Kidney (tissue), 14 donors: ENCODE measurements around the gene NCOA1. TPM values are rescaled to one million over a fixed set of nuclear protein-coding genes. Genes with fewer than 3 reads are reported as not detected.

Source experiments
- DNase-seq, 5 donors: peaks; one replicate each; pipeline ENCODE4 v3.0.0-alpha.2; 2013 to 2020
- FAIRE-seq: peaks from 2 replicates; lab custom pipeline; 2012; peaks lifted over from hg19 to GRCh38; lab: Jason Lieb, UNC
- H3K27ac ChIP-seq, 2 donors: one replicate each; pipeline ENCODE4 v1.7.0; 2013; ENCODE audit warnings: low read depth in 2 of 2, low read length in 2 of 2, inconsistent platforms in 1 of 2
- H3K27me3 ChIP-seq: one replicate; pipeline ENCODE4 v1.7.1; 2013; ENCODE audit warnings: low read length, inconsistent platforms; ENCODE audit not compliant: control insufficient read depth, insufficient read depth
- H3K36me3 ChIP-seq, 3 donors: one replicate each; pipeline versions ENCODE4 v1.7.0 to v1.7.1; 2013; ENCODE audit warnings: low read length in 3 of 3, control low read depth in 1 of 3, inconsistent platforms in 1 of 3; ENCODE audit not compliant: insufficient read depth in 3 of 3, control insufficient read depth in 2 of 3
- H3K4me1 ChIP-seq, 3 donors: one replicate each; pipeline versions ENCODE4 v1.7.0 to v1.7.1; 2013; ENCODE audit warnings: low read length in 3 of 3, inconsistent platforms in 1 of 3, low read depth in 1 of 3; ENCODE audit not compliant: control insufficient read depth in 2 of 3, insufficient read depth in 2 of 3
- H3K4me3 ChIP-seq, 3 donors: one replicate each; pipeline versions ENCODE4 v1.7.0 to v1.8.1; 2013; ENCODE audit warnings: low read length in 3 of 3, control low read depth in 1 of 3, inconsistent platforms in 1 of 3
- H3K9ac ChIP-seq, 3 donors: one replicate each; pipeline versions ENCODE4 v1.7.0 to v1.7.1; 2013; ENCODE audit warnings: low read length in 3 of 3, control low read depth in 1 of 3, inconsistent platforms in 1 of 3
- H3K9me3 ChIP-seq, 3 donors: one replicate each; pipeline versions ENCODE4 v1.7.0 to v1.7.1; 2013; ENCODE audit warnings: low read length in 3 of 3, control low read depth in 1 of 3, inconsistent platforms in 1 of 3; ENCODE audit not compliant: control insufficient read depth in 2 of 3, insufficient read depth in 1 of 3
- intact Hi-C: fragments of 100-400 bp; cut with DNase I; formaldehyde crosslinking; loops from one replicate; pipeline ENCODE4 v1.11.1; 2022
- polyA plus RNA-seq: library from polyadenylated mRNA; stranded (reverse); fragments of 350-450 nt; fragmentation: Illumina TruSeq; extraction: RNeasy Lipid Tissue Mini Kit (QIAGEN cat#74804); gene quantifications from one replicate; pipeline ENCODE4 v1.2.3, GENCODE V29; 2014; ENCODE audit warnings: low read depth, low replicate concordance; ENCODE audit not compliant: insufficient read depth
- total RNA-seq: library from RNA; stranded (reverse); fragmentation: NEBNext Ultra II Directional; extraction: Animal tissue kit (Norgen Biotek cat#: 25700); gene quantifications from one replicate; pipeline ENCODE4 v1.2.1, GENCODE V29; 2021
- TF ChIP-seq, protein P1 (sequence below): IDR thresholded peaks from 3 replicates; pipeline ENCODE4 v1.5.1; 2012; ENCODE audit warnings: mild to moderate bottlenecking, moderate library complexity, borderline replicate concordance; ENCODE audit not compliant: insufficient read depth; ENCODE audit errors: extremely low read depth
- donor health status: control.
- donor health status: control.
- donor health status: control.
- donor health status: control.
- donor health status: control.
- donor health status: DM: yes; HTN: yes; CAD: no.
- donor health status: Normal renal cell carcinoma (clear cell type).

Gene NCOA1
- total and polyA plus RNA-seq, 2 donors from 2014 or later = 11.6 to 41.5 TPM

- TF ChIP-seq, protein P1, sequence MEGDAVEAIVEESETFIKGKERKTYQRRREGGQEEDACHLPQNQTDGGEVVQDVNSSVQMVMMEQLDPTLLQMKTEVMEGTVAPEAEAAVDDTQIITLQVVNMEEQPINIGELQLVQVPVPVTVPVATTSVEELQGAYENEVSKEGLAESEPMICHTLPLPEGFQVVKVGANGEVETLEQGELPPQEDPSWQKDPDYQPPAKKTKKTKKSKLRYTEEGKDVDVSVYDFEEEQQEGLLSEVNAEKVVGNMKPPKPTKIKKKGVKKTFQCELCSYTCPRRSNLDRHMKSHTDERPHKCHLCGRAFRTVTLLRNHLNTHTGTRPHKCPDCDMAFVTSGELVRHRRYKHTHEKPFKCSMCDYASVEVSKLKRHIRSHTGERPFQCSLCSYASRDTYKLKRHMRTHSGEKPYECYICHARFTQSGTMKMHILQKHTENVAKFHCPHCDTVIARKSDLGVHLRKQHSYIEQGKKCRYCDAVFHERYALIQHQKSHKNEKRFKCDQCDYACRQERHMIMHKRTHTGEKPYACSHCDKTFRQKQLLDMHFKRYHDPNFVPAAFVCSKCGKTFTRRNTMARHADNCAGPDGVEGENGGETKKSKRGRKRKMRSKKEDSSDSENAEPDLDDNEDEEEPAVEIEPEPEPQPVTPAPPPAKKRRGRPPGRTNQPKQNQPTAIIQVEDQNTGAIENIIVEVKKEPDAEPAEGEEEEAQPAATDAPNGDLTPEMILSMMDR = no peak
- no peak for FAIRE-seq
Observed at GRCh38 chr2:24744356-24744755, 253.3 kb downstream of the NCOA1 start.

DNA sequence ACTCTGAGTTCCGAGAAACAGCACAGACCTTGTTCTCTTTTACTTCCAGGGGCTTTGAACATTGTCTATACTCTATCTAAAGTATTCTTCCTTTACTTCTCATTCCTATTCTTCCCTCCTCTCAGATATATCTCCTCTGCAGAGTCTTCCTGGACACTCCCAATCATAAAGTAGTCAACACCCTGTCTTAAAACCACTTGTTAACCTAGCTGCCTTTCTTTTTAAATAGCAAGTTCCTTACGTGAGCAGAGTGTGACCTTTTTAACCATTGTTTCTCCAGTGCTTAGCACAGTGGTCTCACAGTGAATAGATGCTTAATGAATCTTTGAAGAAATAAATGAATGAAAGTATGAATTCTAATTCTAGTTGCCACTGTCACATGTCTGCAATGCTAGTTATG lies 254.8 kb downstream of the NCOA1 start:
- Histone ChIP-seq H3K36me3 (peaks cover 2 to 14% (median 12%) of the 10 kb centered on the region in 3 donors), H3K9me3 (no peaks in the 10 kb centered on the region), H3K27me3 (no peaks in the 10 kb centered on the region), H3K27ac (no peak overlapping the region), H3K4me1 (no peaks in the 10 kb centered on the region), H3K4me3 (no peak overlapping the region), H3K9ac (no peak overlapping the region)
- TF ChIP-seq, protein P1 = no peak
- DNase-seq = no peak
- no peak for FAIRE-seq
- intact Hi-C loops = no loop called here

More at GRCh38 chr2:24744356-24744755, 253.3 kb downstream of the NCOA1 start:
- H3K9me3 ChIP-seq = no peaks in the 10 kb centered on the region
- H3K4me1 ChIP-seq = no peaks in the 10 kb centered on the region
- H3K27ac ChIP-seq = no peak overlapping the region
- no peak for DNase-seq
- no peaks in the 10 kb centered on the region for H3K27me3 ChIP-seq
- no peak overlapping the region for H3K4me3 ChIP-seq
- H3K36me3 ChIP-seq = peaks cover 2 to 16% (median 14%) of the 10 kb centered on the region in 3 donors
- intact Hi-C loops = no loop called here
- H3K9ac ChIP-seq = no peak overlapping the region

DNA sequence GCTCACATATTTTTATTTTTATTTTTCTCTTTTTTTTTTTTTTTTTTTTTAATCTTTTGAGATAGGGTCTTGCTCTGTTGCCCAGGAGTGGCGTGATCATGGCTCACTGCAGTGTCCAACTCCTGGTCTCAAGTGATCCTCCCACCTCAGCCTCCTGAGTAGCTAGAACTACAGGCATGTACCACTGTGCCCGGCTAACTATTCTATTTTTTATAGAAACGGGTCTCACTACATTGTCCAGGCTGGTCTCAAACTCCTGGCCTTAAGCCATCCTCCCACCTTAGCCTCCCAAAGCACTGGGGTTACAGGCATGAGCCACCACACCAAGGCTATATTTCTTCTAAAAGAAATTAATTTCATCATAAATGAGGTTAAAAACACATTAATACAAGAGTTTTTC lies 256.2 kb downstream of the NCOA1 start:
- no peak for FAIRE-seq
- H3K4me3 ChIP-seq = no peak overlapping the region
- H3K4me1 ChIP-seq = no peaks in the 10 kb centered on the region
- H3K36me3 ChIP-seq = peaks cover 0 to 16% (median 8%) of the 10 kb centered on the region in 3 donors
- H3K9me3 ChIP-seq = no peaks in the 10 kb centered on the region
- intact Hi-C loops = no loop called here
- DNase-seq = no peak
- no peak overlapping the region for H3K27ac ChIP-seq
- no peak overlapping the region for H3K9ac ChIP-seq
- TF ChIP-seq, protein P1 = no peak
- H3K27me3 ChIP-seq = no peaks in the 10 kb centered on the region
